M059J (cell line): ENCODE data around the gene KISS1R. TPM values are rescaled to one million over a fixed set of nuclear protein-coding genes. Genes with fewer than 3 reads are reported as not detected.
"Not testable (repeated sequence)": the region's sequence is repeated elsewhere in the genome, so short reads cannot be mapped to it uniquely, and the experiment has no call there.

Experiments
- DNase-seq: peaks from one replicate; pipeline ENCODE4 v3.0.0-alpha.2; 2012; ENCODE audit warnings: low read depth
- total RNA-seq: library from RNA; depleted of rRNA; stranded (reverse); fragments of >200 nt; shearing (Covaris generic); gene quantifications from 2 replicates; pipeline ENCODE4 v1.2.3, GENCODE V29; 2014

KISS1R gene
- total RNA-seq, 1 experiment from 2014 or later, result not detected

DNA sequence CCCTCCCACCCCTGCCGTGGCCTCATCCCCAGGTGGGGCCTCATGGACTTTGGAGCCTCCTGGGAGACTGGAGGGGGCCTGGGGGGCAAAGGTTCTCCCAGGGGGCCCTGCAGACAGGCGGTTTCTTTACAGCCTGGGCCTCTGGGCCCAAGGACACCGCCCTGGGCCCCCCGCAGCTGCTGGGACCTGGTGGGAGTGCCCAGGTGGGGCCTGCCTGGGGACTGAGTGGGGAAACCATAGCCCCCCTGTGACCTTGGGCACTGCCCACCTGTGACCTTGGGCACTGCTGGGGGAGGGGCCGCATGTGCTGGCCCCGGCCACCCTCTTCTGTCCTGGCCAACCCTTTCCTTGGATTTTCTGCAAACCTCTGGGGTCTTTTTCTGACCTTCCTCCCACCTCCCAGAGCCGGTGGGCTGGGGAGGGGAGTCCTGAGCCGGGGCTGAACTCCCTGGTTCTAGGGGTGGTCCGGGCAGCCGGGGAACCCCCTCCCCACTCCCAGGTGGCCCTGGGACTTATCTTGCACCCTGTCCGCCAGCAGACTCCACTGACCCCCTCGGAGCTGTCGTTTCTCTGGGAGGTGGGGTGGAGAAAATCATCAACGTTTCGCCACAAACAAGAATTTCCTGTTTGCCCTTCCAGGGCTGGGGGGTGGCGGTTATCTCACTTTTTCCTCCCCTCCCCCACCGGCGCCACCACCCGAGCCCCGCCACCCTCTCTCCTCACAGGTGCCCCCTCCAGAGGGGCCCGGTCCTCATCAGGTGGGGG lies 35.7 kb downstream of the KISS1R start:
- DNase-seq, result no peak

DNA sequence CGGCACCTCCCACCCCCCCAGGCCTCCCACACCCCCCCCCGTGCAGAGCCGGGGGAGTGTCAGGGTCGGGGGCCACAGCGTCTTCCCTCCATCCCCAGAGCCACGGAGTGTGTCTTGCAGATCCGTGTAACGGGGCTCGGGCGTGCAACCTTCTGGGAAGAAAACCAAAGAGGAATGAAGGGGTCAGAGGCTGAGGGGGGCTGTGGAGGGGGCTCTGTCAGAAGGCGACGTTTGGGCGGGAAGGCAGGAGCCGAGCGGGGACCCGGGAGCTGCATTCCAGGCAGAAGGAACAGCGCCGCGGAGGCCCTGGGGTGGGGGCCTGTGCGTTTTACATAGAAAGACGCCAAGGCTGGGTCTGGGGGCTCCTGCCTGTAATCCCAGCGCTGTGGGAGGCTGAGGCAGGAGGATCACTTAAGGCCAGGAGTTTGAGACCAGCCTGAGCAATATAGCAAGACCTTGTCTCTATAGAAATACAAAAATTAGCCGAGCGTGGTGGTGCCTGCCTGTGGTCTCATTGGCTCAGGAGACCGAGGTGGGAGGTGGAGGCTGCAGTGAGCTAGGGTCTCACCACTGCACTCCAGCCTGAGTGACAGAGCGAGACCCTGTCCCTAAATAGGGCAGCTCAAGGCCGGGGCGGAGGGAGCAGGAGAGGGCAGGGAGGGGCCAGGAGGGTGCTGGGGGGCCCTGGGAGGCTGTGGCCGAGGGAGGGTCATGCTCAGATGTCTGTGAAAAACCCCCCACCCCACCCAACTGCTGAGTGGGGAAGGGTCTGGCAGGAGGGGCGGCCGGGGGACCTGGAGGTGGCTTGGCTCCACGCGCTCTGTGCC lies 36.5 kb downstream of the KISS1R start:
- no peak for DNase-seq

DNA sequence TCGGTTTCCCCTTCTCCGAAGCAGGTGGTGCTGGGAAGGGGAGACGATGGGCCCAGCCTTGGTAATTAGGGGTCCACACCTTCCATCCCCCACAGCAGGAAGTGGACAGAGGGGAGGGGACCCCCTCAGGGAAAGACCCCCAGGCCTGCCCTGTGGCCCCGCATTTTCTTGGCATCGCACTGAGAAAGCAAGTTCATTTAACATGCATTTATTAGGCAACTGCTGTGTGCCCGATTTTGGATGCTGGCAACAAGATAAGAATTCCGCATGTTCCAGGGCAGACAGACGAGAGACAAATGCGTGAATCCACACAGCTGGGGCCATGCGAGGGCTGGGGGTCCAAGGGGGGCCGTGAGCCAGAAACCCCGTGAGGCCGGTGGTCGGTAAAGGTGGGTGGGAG lies 37.1 kb downstream of the KISS1R start:
- no peak for DNase-seq

DNA sequence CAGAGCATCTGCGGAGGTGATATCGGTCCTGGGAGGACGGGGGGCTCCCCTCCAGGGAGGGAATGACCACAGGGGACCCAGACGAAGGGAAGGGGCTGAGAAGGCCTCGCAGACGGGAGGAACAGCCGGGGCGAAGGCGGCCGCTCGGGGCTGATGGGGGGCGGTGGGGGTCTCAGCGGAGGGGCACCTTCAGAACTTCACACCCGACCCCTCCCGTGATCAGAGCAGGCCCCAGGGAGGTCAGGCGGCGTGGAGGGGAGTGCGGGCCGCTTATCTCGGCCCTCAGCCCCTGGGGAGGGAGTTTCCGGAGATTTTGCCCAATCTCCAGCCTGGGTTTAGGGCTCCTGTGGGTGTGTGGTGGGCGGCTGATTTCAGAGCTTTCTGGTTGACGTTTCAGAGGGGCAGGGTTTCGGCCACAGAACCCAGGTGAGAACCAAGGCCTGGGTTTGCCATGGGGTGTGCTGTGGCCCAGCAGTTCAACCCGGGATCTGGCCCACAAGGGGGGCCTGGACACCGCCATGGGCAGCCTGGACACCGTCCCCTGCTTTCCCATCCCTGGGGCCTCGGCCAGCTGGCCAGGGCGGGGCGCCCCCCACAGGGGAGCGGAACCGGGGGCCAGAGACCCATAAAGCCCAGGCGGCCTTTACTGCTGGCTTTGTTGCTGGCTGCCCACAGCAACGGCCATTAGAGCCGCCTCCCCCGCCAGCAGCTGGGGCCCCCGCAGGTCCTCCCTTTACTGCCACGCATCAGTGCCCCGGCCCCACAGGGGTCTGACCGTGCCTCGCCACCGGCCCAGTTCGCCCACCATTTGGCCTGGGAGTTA lies 37.8 kb downstream of the KISS1R start:
- no peak for DNase-seq

DNA sequence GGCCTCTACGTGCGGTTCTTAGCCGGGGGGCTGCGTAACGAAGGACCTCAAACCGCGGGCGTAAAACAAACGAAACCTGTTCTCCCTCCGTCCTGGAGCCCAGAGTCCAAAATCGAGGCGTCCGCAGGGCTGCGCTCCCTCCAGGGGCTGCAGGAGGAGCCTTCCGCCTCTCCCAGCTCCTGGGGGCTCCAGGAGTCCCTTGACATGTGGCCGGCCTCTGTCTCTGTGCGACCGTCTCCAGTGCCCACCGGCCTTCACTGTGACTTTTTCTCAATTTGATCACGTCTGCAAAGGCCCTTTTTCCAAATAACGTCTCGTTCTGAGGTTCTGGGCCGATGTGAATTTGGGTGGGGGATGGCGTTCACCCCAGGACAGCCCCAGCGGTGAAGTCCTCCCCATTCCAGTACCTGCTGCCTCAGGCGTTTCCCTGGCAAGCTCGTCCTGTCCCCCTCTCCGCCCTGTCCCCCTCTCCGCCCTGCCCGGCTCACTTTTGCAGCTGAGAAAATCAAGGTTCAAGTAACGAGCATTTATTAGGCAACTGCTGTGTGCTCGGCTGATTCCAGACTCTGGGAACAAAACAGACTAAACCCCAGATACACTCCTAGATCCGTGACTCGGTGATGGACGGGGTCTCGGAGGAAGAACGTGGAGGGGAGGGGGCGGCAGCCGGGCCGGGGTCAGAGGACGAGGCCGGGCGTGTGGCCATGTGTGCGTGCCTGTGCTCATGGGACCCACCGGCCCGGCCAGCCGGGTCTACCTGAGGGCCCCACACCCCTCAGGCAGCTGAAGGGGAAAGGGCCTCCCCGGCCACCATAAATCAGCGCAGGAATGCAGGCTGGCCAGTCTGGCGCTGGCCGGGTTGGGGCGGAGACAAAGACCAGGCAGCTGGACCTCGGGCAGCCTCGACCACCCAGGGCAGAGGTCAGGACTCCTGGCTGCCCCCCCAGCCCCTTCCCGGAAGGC lies 39.0 kb downstream of the KISS1R start:
- DNase-seq, result no peak

DNA sequence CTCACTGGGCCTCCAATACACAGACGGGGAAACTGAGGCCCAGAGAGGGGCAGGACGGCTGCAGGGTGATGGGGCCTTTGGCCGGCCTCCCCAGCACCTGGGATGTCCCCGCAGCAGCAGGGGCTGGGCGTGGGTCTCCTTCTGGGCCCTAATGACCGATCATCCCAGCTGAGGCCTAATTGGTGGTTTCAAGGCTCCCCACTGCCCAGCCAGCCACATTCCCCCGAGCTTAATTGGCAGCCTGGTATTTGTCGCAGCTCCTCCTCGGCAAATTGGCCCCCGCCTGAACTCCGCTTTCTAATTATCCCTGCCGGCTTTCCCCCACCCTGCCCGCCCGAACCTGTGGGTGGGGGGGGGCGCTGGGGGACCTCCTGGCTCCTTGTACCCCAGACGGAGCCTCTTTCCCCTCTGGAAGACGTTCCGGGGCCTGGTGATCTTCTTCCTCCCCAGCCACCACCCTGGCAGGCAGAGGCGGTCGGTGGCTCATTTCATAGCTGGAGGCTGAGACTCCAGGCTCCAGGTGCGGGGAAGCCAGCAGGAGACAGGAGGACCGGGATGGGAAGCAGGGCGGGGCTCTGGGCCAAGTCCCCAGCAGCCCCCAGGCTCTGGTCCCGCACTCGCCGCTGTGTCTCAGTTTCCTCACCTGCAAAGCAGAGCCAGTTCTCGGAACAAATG lies 39.8 kb downstream of the KISS1R start:
- no peak for DNase-seq

GRCh38 chr19:957578-957977 lies 40.4 kb downstream of the KISS1R start:
- not testable (repeated sequence) for DNase-seq

GRCh38 chr19:958967-959855 lies 42.1 kb downstream of the KISS1R start:
- peak; percentile 40 for DNase-seq

DNA sequence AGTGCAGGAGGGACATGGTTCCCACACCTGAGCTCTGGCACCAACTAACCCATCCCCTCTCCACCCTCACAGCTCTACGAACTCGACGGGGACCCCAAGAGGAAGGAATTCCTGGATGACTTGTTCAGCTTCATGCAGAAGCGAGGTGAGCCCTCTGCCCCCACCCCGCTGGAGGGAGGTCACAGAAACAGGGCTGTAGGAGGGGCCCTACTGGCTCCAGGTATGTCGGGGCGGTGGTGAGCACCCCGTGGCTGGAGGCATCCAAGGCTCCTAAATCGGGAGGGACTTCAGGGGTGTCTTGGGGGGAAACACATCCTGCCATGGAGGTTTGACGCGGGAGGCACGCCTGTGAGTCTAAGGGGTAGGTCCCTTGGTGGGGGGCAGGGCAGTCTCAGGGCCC lies 42.9 kb downstream of the KISS1R start:
- no peak for DNase-seq

DNA sequence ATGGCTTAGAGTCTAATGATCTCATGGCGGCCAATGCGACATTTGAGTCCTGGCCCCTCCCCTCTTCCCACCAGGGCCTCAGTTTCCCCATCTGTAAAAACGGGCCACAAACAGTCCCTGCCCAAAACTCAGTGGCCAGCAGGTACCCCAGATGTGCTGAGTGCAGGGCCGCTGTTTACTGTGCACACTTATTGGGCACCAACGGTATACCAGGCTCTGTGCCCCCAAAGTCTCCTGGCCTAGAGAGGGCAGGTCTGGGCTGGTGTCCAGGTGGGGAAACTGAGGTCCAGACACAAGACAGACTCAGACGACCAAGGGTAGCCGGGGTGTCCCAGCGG lies 43.4 kb downstream of the KISS1R start:
- no peak for DNase-seq

DNA sequence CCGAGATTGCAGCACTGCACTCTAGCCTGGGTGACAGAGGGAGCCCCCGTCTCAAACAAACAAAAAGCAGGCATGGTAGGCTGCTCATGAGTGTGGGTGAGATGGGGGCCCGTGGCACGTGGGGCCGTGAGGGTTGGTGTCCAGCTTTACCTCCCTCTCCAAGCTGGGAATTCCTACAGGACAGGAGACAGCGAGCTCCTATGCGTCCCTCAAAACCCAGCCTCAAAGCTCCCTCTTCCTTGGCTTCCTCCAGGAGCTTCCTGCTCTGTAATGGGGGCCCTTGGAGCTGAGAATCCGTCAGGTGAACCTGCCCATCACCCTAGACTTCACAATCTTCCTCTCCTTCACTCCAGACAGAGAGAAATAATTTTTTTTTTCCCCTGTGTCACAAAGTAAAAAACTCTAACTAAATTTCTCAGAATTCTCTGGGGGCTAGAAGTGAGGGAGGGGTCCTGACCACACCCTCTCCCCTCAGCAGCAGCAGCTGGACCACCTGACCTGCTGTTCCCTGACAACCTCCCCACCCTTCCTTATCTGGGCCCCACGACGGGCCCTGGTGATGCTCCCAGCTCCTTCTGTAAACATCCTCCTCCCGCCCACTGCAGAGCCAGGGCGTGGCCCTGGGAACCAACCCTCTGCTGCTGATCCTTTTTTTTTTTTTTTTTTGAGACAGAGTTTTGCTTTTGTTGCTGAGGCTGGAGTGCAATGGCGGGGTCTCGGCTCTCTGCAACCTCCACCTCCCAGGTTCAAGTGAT lies 44.9 kb downstream of the KISS1R start:
- no peak for DNase-seq

- no peak for DNase-seq
These were observed 45.7 kb downstream of the KISS1R start for GRCh38 chr19:962683-963400.

GRCh38 chr19:963486-963951 lies 46.4 kb downstream of the KISS1R start:
- no peak for DNase-seq

- no peak for DNase-seq
These were observed 47.0 kb downstream of the KISS1R start for GRCh38 chr19:964116-964520.

DNA sequence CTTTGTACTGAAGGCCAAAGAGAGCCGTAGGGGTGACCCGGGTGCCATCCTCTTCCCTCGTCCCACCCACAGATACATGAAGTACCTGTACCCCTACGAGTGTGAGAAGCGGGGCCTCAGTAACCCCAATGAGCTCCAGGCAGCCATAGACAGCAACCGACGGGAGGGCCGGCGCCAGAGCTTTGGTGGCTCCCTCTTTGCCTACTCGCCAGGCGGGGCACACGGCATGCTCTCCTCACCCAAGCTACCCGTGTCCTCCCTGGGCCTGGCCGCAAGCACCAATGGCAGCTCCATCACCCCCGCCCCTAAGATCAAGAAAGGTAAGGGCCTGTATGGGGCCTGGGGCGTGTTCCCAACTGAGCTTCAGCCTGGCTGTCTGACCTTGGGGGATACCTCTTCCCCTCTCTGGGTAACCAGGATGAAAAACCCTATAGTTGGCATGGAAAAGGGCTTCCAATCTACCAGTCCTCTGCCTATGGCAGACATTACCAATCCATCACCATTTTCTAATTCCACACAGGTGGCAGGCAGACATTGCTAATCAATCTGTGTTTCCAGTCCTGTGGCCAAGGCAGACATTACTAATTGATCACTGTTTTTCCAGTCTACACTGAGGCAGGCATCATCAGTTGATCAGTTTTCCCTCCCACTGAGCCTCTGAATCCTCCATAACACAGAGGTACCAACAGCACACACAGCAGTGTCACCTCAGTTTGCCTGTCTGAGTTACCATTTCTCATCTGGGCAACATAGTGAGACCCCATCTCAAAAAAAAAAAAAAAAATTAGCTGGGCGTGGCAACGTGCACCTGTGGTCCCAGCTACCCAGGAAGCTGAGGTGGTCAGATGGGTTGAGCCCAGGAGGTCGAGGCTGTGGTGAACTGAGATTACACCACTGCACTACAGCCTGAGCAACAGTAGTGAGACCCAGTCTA lies 47.9 kb downstream of the KISS1R start:
- DNase-seq, result no peak

DNA sequence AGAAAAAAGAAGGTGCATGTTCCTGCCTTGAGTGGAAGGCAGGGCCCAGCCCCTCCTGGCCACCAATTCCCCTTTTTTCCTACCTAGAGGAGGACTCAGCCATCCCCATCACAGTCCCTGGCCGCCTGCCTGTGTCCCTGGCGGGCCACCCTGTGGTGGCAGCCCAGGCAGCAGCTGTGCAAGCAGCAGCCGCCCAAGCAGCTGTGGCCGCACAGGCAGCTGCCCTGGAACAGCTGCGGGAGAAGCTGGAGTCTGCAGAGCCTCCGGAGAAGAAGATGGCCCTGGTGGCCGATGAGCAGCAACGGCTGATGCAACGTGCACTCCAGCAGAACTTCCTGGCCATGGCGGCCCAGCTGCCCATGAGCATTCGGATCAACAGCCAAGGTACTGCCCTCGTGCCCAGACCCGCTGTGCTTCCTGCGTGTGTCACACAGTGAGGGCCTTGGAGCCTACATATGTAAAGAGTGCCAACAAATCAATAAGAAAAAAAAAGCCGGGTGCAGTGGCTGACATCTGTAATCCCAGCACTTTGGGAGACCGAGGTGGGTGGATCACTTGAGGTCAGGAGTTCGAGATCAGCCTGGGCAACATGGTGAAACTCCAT lies 49.5 kb downstream of the KISS1R start:
- no peak for DNase-seq
